NCI-H1092 (cell line): ENCODE measurements around the gene PPP2R3B.
A peak's percentile ranks its signal among the peaks of the same experiment; 100 is the strongest.
"Not testable (repeated sequence)": the region's sequence is repeated elsewhere in the genome, so short reads cannot be mapped to it uniquely, and the experiment has no call there.

Experiments used
- DNase-seq: peaks from one replicate; lab custom pipeline; 2025; lab: John Stamatoyannopoulos, UW

Gene PPP2R3B

GRCh38 chrX:337331-337831 is 49.3 kb downstream of the PPP2R3B start:
- DNase-seq = no peak

- no peak for DNase-seq
Observed at GRCh38 chrX:336227-336626, 50.5 kb downstream of the PPP2R3B start.

DNA sequence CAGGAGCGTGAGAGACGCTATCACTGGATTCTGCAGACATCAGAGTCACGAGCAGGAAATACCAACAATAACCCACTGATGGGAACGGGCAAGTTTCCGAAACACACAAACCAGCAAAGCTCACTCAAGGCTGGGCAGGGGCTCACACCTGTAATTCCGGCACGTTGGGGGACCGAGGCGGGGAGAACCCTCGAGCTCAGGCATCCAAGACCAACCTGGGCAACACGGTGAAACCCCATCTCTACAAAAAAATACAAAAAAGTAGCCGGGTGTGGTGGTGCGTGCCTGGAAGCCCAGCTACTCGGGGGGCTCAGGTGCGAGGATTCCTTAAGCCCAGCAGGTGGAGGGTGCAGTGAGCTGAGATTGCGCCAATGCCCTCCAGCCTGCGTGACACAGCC is 51.0 kb downstream of the PPP2R3B start:
- no peak for DNase-seq

- DNase-seq = no peak
Observed at GRCh38 chrX:334971-335757, 51.5 kb downstream of the PPP2R3B start.

- DNase-seq = no peak
Observed at GRCh38 chrX:334331-334891, 52.3 kb downstream of the PPP2R3B start.

DNA sequence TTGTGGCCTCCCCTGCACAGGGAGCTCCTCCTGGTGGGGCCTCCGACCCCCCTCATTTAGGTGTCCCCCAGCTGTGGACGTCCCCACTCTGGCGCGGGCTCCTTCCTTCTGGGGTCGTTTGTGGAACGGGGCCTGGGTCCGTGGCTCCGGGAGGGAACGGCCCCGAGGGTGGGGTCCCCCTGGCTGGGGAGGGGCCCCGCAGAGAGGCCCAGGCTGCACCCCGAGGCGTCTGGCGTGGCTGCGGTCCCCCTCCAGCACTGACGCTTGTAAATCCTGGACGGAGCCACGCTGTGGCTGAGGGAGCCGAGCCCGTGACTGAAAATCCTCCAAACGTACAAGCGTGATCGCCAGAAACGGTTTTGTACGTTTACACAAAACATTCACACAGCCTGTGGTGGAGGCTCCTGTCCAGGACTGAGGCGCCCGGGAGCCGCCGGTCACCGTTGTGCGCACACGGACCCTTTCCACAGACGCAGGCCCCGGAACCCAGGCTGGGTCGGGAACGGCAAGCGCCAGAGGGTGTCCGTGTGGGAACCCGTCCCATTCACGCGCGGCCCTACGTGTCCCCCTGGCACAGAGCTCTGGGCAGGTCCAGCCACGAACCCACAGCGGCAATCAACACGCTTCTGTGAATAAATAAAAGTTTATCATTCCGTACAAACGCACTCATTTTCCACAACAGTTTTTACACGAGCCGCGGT is 52.9 kb downstream of the PPP2R3B start:
- no peak for DNase-seq

DNA sequence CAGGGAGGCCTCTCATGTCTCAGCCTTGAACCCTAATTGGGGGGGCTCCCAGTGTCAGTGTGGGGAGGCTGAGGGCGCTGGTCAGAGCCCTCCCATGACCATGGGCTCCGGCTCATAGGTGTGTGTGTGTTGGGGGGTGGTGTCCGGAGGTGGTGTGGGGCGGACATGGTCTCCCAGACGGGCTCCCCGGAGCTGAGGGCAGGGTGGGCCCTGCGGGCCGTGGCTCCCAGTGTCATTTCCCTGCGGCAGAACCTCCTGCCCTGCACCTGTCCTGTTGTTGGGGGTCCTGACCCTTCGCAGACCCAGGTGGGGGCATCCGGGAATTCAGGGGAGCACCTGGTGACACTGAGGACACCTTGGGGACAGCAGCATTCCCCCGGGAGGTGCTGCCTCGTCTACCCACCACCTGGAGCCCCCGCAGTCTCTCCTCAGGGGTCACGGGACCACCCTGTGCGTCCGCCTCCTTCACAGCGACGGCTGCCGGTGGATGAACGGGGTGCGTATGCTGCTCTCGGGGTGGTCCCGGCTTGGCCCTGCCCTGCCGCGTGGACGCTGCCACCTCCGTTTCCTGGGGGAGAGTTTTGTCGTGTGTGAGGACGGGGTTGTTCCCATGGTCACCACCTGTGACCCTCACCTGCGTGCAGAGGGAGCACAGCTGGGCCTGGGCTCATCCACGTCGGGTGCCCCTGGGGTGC is 53.6 kb downstream of the PPP2R3B start:
- DNase-seq = no peak

DNA sequence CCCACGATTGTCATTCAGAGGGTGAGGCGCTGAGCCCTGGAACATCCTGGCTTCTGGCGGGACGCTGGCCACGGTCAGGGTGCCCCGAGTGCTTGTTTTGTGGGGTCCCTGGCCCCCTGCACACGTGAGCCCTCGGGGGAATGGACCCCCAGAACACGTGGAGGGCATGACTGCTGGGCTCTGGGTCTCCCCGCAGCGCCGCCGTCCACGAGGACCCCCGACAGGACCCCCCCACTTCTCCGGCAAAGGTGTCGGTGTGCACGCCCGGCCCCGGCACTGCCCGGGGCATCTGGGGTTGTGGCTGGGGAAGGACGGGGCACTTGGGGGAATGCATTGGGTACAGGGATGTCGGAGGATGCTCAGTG is 54.2 kb downstream of the PPP2R3B start:
- DNase-seq = no peak

DNA sequence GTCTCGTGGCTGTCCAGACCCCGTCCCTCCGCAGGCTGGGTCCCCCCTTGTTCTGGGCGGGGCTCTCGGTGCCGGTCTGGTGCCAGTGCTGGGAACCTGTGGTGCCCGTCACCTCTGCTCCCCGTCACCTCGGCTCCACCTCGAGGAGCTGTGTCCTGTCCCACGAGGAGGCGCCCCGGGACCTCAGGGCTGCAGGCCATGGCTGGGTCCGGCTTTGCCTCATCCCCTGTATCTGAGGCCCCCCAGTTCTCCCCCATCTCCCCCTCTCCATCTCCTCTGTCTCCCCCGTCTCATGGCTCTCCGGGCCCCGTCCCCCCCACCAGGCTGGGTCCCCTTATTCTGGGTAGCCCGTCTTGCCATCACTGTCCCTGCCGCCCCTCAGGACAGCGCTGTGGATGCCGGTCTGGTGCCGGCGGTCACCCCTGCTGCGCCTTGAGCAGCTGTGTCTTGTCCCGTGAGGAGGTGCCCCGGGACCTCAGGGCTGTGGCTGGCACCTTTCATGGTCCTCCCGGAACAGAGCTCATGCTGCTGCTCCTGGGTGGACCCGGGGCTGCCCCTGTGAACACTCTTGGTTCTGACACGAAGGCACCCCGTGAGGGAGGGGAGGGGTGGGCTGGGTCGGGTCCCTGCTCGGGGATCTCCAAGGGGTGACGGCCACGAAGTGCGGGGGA is 54.7 kb downstream of the PPP2R3B start:
- DNase-seq = no peak

DNA sequence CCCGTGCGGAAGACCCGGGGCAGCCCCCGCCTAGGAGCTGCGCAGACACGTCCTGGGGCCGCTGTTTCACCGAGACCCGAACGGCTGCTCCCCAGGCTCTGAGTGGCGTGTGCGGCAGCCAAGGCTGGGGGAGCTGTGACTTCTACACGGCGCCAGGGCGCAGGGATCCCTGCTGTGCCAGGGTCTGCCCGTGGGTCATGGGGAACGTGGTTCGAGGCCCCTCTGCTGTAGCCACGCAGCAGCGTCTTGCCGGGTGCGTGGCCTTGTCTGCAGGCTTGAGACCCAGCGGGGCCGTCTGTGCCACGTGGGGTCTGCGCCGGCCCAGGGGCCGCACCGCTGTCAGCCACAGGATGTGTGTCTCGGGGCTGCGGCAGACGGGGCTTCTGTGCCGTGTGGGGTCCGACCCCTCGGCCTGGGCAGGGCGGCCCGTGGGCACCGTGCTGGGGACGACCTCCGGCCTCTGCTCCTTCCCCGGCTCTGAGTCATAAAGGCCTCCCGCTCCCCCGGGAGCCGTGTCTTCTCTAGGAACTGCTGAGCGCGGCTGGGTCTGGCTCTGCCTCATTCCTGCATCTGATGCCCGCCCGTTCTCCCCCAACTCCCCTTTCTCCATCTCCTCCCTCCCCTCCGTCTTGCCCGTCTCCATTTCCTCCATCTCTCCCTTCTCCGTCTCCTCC is 55.4 kb downstream of the PPP2R3B start:
- DNase-seq = peak; percentile 3

- no peak for DNase-seq
Observed at GRCh38 chrX:330726-331150, 56.0 kb downstream of the PPP2R3B start.

GRCh38 chrX:330141-330725 is 56.5 kb downstream of the PPP2R3B start:
- DNase-seq = not testable (repeated sequence)

GRCh38 chrX:329291-329910 is 57.3 kb downstream of the PPP2R3B start:
- DNase-seq = no peak

- no peak for DNase-seq
Observed at GRCh38 chrX:327660-328126, 59.0 kb downstream of the PPP2R3B start.

- not testable (repeated sequence) for DNase-seq
Observed at GRCh38 chrX:324664-325063, 62.0 kb downstream of the PPP2R3B start.

DNA sequence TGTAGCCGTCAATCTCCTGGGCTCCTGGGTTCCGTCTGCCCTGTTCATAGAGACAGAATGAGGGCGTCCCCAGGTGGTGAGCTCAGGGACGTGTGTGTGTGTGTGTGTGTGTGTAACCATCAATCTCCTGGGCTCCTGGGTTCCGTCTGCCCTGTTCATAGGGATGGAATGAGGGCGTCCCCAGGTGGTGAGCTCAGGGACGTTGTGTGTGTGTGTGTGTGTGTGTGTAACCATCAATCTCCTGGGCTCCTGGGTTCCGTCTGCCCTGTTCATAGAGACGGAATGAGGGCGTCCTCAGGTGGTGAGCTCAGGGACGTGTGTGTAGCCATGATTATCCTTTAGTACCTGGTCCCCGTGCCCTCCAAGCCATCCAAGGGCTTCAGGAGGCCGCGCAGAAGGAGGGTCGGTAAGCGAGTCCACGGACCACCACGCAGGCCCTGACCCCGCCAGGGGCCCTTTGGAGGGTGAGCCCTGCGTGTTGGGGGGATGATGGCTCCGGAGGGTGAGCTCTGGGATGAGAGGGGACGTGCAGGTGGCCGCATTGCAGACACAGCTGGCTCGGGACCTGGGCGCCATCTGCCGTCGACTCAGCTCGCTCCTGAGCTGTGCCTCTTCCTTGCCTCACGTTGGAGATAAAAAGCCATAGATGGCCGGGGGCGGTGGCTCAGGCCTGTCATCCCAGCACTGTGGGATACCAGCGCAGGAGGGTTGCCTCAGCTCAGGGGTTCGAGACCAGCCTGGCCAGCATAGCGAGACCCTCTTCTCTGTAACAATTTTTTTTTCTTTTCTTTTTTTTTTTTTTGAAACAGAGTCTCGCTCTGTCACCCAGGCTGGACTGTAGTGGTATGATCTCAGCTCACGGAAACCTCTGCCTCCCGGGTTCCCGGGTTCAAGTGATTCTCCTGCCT is 62.7 kb downstream of the PPP2R3B start:
- DNase-seq = no peak

DNA sequence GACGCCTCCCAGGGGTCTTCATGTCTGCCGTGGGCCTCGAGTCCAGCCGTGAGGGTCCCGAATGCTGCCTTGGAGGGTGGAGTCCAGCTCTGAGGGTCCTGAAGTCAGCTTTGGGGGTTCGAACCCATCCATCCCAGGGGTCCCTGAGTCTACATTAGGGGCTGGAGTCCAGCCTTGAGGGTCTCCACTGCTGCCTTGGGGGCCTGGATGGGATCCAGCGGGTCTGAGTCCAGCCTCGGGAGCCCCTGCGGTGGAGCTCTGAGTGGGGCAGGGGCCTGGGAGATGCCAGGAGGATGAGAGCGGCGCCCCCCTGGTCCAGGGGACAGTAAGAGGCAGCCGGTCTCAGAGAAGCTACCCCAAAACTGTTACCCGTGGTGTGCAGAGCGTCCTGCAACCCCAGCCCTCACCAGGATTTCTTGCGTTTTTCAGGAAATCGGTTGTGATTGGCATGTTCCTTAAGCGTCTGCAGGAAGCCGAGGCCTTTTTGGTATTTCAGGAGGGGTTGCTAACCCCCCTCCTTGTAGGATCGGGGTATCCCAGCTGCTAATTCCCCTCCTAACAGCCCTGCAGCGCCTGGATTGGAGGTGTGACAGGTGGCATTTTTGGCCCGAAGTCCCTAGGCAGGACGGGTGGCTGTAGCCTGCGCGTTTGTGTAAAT is 66.5 kb downstream of the PPP2R3B start:
- no peak for DNase-seq

GRCh38 chrX:319579-320125 is 67.1 kb downstream of the PPP2R3B start:
- DNase-seq = no peak
